ENCODE measurements around the gene ABLIM2.

GRCh38 chr4:8164194-8164565, 5.6 kb upstream of the ABLIM2 start:
- TF ChIP-seq CTCF (IDR thresholded peaks at IDR 0.05; ENCODE audit: insufficient read depth, low read length, poor library complexity, severe bottlenecking) (no peak), EZH2phosphoT487 (conservative IDR thresholded peaks at IDR 0.05; ENCODE audit: low read length) (no peak)
